Activated CD4-positive, alpha-beta T cell treated with anti-CD3 and anti-CD28 coated beads, Interleukin-10, Interleukin-2, amounts not matched to agents 100 ng/mL and 50 ng/mL, durations not matched to agents 16 hours and 8 hours (primary cell): Measurements from ENCODE around the gene C5orf22.
"Not testable (repeated sequence)": the region's sequence is repeated elsewhere in the genome, so short reads cannot be mapped to it uniquely, and the experiment has no call there.

Experiments used
- DNase-seq: peaks from one replicate; pipeline ENCODE4 v3.0.0-alpha.2; 2020

The C5orf22 gene

DNA sequence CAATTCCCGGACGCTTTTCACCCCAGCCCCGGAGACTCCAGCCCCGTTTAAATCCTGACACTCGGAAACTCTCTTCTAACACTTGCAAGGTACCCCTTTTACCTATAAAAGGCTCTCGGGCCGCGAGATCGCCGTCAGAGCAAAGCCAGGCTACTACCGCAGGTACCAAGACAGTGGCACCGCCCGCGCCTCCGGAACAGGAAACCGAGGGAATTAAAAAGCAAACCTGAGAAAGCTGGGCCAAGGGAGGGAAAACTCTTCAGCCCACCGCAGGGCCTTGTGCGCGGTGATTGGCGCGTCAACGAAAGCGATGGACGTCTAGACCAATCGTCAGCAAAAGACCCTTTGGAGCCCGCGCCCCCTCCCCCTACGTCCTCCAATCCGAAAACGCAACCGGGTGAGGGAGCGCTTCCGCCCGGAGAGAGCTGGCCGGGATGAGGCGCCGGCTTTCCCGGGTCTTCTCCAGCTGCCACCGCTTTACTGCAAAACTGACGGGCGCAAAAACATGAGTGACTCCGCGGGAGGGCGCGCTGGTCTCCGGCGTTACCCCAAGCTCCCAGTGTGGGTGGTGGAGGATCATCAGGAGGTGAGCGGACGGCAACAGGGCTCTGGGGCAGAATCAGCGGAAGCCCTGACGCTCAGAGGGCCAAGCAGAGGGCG is at the start of gene C5orf22, which contains the start of gene DROSHA:
Gene C5orf22 (plus strand): TSS at position 414 of the 660 bp plus-strand sequence. CDS start 92 bp downstream, at position 506.
Gene DROSHA (minus strand): TSS at position 206 of the 660 bp plus-strand sequence. CDS start 3,034 bp downstream, outside the sequence.
- peak; percentile 96 for DNase-seq

DNA sequence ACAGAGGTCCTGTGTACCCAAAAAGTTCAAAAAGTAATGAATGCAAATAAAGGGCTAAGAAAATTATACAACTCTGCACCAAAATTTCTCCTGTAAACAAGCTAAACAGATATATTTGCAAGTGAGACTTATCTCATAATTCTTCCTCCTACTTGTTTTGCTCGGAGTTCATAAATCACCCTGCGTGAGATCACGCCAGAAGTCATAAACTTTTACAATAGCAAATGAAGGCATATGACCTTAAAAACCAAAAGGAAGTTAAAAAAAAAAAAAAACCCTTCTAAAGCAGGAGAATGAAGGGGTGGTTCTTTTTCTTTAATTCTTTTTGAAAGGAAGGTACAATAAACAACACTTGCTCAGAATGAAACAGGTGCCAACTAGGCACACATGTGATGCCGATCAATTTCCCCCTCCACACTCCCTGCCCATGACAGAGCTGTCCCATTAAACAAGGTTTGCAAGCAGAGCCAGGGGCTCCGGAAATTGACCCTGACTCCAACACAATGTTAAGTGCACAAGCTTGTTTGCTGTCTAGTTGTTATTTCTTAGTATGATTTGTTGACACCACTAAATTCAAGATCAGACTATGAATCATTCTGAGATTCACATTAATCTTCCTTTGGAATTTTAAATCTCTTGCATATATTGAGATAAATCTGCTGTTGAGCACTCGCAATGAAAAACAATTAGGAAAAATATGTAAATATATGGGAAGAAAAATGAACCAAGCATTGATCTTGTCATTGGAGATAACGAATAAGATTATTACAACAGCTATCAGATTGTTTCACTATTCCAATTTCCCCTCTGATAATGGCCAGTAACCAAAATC is 46.5 kb upstream of the C5orf22 start:
- no peak for DNase-seq

DNA sequence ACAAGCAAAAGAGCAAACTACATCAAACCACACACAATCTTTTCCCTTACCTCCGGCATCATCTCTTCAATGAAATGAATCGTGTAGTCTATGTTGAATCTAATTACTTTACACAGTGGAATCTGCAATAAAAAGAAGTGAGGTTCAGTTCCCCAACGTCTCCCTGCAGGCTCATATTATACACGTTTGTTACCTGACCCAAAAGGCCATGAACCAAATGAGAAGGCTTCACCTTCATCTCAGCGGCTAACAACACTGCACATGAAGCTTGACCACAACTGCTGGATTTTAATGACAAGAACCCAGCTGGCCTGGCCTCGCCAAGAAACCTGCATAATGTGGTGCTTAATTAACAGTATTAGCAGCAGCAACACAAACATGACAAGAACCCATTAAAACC is 45.7 kb upstream of the C5orf22 start:
- DNase-seq = no peak

DNA sequence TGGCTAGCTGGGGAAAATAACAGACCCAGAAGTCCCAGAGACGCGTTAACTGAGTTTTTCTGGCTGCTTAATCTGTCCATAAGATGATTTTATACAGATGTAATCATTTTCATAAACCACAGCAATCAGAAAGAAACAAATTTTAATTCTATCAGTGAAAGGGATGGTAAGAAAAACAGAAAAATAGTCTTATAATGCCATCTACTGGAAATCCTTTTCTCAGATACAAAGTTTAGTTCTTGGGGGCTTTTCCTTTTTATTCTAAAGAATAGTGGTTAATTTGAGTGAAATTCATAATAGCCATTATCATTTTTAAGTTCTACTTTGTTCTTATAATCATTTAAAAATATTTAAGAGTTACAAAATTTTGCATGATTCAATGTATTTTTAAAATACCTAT is 44.6 kb upstream of the C5orf22 start:
- no peak for DNase-seq

DNA sequence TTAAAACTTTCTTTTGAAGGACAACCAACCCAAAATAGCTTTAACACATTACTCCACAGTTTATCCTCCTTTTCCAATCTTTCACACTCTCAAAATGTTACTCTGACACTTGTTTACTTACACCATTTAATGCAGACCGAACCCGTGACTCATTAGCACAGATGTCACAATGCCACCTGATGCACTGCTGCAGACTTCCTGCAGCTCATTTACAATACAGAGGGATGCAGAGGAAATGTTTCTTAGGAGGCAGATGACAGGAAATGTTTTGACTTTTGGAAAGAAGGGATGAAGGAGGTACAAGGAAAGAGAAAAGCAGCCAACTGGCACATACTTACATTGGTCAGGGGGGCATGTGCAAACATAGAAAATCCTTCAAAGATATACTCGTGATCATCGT is 39.2 kb upstream of the C5orf22 start:
- no peak for DNase-seq

DNA sequence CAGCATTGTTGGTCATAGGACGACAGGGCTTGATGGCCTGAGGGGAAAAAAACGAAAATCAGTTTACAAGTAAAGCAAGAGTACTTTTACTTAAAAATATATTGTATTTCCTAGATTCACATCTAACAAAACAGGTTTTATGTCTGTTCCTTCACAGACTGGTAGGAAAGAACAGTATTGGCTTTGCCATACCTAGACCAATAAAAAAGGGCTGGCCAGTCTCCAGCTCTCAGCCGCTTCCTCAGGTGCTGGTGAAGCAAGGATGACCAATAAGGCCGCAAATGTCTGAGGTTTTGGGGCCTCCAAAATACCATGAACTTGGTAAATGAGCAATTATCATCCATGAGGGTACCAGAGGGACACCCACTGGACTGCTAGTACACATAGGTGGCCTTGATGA is 36.8 kb upstream of the C5orf22 start:
- no peak for DNase-seq

DNA sequence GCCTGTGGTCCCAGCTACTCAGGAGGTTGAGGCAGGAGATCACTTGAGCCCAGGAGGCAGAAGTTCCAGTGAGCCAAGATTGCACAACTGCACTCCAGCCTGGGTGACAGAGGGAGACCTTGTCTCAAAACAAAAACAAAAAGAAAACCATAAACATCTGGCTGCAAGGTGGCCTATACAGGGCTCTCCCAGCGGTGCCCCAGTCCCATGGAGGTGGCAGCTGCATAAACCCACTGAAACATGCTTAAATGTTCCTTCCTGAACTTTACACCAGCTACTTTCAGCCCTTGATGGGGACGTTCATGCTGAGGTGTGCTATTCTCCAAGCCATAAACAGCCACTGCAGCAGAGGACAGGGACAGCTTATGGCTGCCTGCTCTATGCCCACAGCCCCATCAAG is 35.8 kb upstream of the C5orf22 start:
- no peak for DNase-seq

DNA sequence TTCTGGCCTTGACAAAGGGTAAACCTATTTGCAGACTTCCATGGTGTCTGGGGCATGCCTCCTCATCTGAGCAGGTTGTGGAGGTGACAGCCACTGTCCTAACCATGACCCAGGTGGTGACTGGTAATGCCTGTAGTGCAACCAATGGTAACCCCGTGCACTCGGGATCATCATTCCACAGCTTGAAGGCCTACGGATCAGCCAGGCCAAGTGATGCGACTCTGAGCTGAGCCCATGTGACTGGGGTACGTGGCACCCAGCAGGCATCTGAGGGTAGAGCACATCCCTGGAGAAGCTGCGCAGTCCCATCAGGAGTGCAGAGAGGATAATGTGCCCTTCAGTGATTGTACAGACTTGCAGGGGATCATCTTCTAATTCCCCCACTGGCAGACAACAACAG is 35.2 kb upstream of the C5orf22 start:
- DNase-seq = no peak

DNA sequence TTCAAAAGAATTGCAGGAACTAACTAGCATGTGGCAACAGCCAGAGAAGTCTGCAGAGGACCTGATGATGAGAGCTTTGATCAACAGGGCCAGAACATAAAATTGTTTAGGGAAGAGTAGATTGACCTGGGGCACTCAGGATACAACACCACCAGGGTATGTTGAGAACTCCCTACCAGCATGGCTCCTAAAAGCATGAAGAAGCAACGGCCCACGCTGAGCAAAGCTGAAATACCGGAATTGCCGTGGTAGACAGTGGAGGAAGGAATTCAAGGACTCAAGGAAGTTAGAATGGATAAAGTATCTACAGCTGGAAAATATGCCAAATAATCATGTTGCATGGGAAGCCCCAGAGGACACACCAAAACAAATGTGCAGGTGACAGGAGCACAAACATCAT is 31.8 kb upstream of the C5orf22 start:
- no peak for DNase-seq

DNA sequence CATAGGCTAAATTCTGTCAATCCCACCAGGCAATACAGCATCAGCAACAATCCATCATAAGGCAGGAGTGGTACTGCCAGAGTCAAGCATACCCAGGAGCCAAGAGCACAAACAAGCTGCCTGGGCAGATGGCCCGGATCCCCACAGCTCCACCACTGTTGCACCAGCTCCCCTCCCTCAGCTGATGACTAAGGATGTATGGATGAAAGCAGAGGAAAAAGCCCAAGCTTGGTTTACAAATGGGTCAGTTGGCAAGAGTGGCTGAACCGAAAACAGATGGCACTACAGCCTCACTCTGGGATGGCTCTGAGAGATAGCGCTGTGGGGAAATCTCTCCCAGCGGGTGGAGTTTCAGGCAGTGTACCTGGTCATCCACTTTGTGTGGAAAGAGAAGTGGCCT is 29.6 kb upstream of the C5orf22 start:
- DNase-seq = no peak

DNA sequence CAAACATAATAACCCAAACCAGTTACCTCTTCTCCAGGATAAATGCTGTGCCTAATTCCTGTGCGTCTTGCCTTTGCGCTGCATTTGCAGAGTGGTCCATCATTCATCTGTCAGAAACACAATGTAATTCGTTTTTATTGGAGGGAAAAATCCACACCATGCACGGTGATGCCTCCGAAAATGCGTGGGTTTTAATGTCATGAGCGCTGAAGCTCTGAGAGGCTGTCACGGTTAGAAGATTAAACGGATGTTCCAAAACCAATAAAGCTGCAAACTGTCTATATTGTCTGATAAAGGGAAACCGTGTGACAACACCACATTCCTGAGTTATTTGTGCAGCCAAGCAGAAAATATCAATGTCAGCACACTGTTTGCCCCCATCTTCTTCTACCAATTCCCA is 27.6 kb upstream of the C5orf22 start:
- no peak for DNase-seq

DNA sequence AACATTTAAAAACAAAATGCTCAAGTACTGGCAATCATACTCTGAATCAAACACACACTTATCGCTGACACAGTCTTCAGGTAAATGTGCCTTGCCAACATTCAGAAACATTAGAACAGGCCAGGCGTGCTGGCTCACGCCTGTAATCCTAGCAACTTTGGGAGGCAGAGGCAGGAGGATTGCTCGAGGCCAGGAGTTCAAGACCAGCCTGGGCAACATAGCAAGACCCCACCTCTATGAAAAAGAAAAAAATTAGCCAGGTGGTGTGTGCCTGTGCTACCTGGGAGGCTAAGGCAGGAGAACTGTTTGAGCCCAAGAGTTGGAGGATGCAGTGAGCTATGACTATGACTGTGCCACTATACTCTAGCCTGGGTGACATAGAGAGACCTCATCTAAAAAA is 20.8 kb upstream of the C5orf22 start:
- no peak for DNase-seq

DNA sequence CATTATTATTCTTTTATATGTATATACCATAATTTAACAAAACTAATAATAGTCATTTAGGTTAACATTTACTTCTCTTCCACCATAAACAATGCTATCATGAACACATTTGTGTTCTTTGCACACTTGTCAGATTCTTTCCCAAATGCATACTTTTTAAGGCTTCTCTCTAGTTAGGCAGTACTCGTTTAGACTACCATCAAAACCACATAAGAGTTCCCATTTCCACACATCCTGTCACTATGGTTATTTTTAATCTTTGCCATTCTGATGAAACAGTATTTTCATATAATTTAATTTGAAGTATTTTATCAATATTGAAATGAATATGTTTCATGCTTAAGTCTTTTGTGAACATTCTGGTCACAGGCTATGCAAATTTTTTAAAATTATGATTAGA is 15.3 kb upstream of the C5orf22 start:
- no peak for DNase-seq

DNA sequence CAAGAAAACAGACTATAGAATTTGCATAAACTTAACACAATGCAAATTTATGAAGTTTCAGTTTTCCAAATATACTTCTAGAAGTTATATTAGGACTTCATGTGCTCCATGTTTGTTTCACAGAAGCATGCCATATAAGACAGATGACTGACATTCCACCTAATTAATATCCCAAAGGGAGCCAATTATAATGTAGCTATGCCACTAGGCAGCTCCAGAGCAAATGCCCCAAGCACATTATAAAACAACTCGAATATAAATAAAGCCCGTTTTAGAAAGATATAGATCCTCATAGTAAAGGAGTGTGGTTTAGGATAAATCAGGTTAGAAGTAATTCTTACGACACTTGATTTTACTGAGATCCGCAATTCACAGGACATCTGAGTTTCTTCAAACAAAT is 9.1 kb upstream of the C5orf22 start:
- no peak for DNase-seq

DNA sequence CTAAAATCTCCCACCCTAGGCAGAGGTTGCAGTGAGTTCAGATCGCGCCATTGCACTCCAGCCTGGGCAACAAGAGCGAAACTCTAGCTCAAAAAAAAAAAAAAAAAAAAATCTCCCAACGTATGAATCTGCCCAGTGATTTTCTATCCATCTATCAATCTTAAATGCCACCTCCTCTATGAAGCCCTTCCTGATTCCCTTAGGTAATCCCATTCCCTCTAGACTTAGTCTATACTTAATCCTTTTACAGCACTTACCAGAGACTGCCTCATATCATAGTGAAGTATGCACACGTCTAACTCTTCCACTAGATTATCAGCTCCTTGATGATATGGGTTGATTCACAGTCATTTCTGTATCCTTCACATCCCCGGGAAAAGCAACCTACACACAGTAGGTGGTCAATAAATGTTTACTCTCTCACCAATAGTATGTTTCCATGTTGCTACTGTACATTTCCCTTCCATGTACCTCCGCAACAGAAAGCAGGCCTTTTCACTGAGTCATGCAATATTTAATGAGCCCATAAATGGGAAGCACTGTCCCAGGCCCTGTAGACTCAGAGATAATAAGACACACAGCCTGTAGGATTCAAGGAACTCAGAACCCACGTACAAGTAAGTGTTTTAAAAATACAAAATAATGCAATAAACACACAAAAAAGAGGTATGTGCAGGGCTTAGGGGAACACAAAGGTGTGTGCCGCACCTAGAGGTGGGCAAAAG is 1.4 kb upstream of the C5orf22 start:
- DNase-seq = no peak

DNA sequence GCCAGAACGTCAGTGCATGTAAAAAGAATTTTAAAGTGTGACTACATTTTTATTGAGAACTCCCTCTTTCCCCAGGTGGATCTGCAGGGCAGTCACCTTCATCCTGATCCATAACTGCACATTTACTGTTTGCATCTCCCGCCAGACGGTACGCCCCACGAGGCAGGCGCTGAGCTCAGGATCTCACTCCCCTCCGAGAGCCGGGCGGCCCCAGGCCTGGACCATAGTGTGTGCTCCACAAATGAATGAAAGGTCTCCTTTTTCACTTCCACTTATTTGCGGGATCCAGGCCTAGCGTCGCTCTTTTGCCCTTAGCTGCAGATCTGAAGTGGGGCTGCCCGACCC is 586 bp upstream of the C5orf22 start:
- peak; percentile 27 for DNase-seq

DNA sequence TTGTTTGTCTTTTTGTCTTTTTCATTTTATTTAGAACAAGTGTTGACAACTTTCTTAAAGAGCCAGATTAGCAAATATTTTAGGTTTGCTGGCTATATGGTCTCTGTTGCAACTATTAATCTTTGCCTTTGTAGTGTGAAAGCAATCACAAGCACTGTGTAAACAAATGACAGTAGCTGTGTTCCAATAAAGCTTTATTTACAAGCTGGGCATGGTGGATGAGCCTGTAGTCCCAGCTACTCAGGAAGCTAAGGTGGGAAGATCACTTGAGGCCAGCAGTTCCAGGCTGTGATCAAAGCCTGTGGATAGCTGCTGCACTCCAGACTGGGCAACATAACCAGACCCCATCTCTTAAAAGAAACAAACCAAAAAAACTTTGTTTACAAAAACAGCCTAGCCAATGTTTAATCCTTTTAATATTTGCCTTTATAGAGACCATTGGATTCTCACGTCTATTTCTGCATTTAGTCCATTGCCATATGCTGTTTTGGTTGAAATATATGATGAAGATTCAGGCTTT is 2.5 kb downstream of the C5orf22 start:
- DNase-seq = no peak

DNA sequence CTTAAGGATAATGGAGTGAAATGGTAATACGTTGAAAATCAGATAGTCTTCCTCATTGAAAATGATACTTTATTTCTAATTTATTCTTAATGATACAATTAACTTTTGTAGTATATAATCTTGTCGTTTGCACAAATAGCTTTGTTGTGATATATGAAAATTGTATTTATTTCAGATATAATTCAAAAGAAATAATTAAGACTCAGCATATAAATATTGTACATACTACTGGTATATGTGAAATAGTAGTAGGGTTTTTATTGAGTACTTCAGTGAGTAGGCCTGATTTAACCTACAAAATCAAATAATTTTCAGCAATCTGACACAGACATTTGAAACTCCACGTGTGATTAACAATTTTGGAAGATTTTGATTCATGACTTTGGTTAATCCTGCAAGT is 4.8 kb downstream of the C5orf22 start:
- no peak for DNase-seq

DNA sequence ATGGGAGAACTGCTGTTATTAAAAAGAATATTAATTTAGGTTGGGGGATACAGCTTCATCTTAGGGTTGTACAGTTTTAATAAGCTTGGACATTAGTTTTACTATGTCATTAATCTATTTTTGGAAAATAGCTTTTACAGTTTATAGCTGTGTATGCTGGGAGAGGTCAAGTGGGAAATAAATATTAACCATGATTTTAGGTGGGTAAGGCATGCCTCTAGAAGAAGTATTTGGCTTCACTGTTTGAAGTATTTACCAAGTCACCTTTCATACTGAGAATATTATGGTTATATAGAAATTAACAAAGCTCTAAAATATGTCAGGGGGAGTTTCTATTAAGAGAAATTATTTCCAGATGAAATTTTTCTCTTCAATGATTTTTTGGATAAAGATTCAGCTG is 5.2 kb downstream of the C5orf22 start:
- no peak for DNase-seq

DNA sequence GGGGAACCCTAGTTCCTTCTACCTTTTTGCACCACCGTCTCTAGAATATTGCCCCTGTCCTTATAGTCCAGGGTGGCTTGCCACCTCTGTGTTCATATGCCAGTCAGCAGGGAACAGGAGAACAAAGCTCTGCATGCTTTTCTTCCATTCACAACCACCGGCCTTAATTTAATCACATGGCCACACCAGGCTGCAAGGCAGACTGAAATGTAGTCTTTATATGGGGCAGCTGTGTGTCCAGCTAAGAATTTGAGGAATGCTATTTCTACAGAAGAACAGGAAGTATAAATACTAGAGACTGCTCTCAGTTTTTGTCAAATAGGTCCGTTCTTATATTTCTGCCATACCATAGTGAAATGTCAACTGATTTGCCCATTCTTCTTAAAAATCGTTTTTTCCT is 5.8 kb downstream of the C5orf22 start:
- no peak for DNase-seq

DNA sequence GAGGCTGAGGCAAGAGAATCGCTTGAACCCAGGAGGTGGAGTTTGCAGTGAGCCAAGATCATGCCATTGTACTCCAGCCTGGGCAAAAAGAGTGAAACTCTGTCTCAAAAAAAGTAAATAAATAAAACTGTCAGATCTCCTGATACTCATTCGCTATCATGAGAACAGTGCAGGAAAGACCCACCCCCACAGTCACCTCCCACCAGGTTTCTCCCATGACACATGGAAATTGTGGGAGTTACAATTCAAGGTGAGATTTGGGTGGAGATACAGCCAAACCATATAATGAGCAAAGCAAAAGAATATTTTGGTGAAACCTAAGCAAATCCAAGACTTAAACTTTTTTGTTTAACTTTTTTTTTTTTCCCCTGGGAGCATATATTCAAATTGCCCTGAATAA is 17.0 kb downstream of the C5orf22 start:
- not testable (repeated sequence) for DNase-seq

DNA sequence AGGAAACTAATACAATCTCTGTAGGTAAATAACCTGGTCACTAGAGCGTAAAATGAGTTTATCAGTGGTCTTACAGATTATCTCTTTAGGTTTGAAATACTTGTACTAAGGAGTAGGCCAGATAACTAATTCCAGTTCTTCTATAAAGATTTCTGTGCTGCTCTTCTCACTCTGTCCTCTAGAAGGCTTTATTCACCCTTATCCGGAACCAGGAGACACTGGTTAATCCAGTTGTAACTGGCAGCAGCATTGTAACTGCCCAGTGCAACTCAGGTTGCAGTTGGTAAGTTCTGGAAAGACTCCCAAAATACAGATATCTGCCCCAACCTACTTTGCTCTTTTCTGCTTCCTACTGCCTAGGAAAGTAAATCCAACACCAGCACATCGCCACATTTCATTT is 19.8 kb downstream of the C5orf22 start:
- no peak for DNase-seq

DNA sequence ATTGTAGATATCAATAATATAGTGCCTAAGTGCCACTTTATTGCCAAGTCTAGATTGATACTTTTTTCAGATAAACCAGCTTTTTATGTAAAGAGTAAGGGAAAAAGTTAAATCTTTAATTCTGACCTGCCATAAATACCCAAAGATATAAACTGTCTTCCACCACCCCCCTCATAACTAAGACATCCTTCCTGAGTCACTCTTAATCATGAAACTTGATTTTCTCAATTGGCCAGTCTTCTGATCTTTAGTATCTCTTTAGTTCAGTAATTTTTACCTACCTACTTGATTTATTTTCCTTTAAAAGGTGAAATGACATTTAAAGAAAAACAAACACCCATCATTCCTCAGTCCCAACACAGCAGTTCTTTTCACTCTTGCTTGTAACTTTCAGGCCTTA is 21.8 kb downstream of the C5orf22 start:
- DNase-seq = no peak

DNA sequence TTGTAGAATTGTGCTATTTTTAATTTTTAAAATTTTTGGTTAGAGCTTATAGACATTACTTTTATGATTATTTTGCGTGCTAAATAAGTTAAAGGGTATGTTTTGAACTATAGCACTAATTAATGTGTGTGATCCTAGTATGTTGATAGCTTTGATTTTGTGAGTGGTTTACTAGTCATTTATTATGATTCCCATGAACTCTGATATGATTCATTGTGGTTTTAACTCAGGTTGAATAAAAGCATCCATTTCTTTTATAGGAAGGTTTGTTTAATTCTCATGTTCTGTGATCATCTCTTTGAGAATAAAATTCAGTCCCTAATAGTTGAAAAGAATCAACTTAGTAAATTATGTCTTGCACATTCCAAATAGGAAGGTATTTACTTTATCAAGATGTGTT is 22.5 kb downstream of the C5orf22 start:
- no peak for DNase-seq
